ENCODE results near the gene GTF2H3. TPM values are rescaled to one million over a fixed set of nuclear protein-coding genes. Genes with fewer than 3 reads are reported as not detected.

GTF2H3 gene
- total and polyA plus RNA-seq, 9 of the 15 experiments (the other 6 are each of a cell fraction or from before 2014, with no cell fraction given), result 22.7 to 99.7 (median 49.6) TPM

DNA sequence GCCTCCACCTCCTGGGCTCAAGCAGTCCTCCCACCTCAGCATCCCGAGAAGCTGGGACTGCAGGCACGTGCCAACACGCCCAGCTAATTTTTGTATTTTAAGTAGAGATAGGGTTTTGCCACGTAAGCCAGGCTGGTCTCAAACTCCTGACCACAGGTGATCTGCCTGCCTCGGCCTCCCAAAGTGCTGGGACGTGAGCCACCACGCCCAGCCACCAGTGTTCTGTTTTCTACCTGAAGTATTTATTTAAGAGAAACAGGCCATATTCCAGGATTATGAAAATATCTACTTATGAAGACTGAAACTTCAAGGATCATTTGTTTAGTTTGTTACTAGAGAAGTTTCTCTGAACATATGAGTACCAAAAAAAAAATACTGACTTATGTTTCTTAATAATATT, 10.3 kb downstream of the GTF2H3 start:
- Histone ChIP-seq H3K9me1 (ENCODE audit: control insufficient read depth, insufficient read depth, low read length) (no peaks in the 10 kb centered on the region), H3K79me2 (ENCODE audit: control insufficient read depth, insufficient read depth, low read length) (peaks cover 19% of the 10 kb centered on the region), H3K4me2 (ENCODE audit: insufficient read depth, low read length) (no peak overlapping the region), H3K4me3 (no peak overlapping the region), H4K20me1 (replicated peaks; ENCODE audit: control insufficient read depth, insufficient read depth, low read length) (no peaks in the 10 kb centered on the region), H3K4me1 (replicated peaks in 1 of 2; ENCODE audit: control insufficient read depth in 2 of 2, insufficient read depth in 2 of 2, low read length in 2 of 2) (no peaks in the 10 kb centered on the region), H3K27ac (ENCODE audit: extremely low read depth, low read depth, low read length) (no peak overlapping the region), H2AFZ (ENCODE audit: low read depth, low read length) (no peak overlapping the region), H3K27me3 (ENCODE audit: control insufficient read depth in 2 of 2, insufficient read depth in 2 of 2, low read length in 2 of 2) (no peaks in the 10 kb centered on the region), H3K9ac (ENCODE audit: insufficient read depth in 1 of 2, low read depth in 2 of 2, low read length in 2 of 2) (no peak overlapping the region), H3K36me3 (ENCODE audit: control insufficient read depth, insufficient read depth, low read length) (peaks cover 91% of the 10 kb centered on the region), H3K9me3 (replicated peaks; ENCODE audit: control insufficient read depth, insufficient read depth, low read depth, low read length) (no peaks in the 10 kb centered on the region)
- no TSS peak for BruUV-seq (replicated peaks)
- intact Hi-C loops (cut with micrococcal nuclease) (no loop called here), in situ Hi-C loops (cut with MboI) (no loop called here)
- WGBS (ENCODE audit: insufficient coverage, low coverage, missing lambda C conversion rate), result 94% methylated on average over 7 of the region's 7 CpGs
- DNase-seq (ENCODE audit: extremely low read depth in 1 of 4, low spot score in 3 of 4) (no peak), ATAC-seq (no peak), FAIRE-seq (no peak)
- CTCF ChIA-PET (ENCODE audit: low intra/inter-chr PET ratio), result no interaction called here
- POLR2A ChIA-PET, result interaction anchor here (0.6 to 1.2 kb wide), 2 partner anchors 13 to 809 kb away, joined by 3 read pairs; no protein-coding TSS in a partner anchor
- TF ChIP-seq, protein P1, sequence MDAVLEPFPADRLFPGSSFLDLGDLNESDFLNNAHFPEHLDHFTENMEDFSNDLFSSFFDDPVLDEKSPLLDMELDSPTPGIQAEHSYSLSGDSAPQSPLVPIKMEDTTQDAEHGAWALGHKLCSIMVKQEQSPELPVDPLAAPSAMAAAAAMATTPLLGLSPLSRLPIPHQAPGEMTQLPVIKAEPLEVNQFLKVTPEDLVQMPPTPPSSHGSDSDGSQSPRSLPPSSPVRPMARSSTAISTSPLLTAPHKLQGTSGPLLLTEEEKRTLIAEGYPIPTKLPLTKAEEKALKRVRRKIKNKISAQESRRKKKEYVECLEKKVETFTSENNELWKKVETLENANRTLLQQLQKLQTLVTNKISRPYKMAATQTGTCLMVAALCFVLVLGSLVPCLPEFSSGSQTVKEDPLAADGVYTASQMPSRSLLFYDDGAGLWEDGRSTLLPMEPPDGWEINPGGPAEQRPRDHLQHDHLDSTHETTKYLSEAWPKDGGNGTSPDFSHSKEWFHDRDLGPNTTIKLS (IDR thresholded peaks at IDR 0.05; ENCODE audit: borderline replicate concordance, low read depth), result no peak
- no peak for TF ChIP-seq ZNF644 (tag; IDR thresholded peaks at IDR 0.05; ENCODE audit: low read depth)
- TF ChIP-seq, protein P2, sequence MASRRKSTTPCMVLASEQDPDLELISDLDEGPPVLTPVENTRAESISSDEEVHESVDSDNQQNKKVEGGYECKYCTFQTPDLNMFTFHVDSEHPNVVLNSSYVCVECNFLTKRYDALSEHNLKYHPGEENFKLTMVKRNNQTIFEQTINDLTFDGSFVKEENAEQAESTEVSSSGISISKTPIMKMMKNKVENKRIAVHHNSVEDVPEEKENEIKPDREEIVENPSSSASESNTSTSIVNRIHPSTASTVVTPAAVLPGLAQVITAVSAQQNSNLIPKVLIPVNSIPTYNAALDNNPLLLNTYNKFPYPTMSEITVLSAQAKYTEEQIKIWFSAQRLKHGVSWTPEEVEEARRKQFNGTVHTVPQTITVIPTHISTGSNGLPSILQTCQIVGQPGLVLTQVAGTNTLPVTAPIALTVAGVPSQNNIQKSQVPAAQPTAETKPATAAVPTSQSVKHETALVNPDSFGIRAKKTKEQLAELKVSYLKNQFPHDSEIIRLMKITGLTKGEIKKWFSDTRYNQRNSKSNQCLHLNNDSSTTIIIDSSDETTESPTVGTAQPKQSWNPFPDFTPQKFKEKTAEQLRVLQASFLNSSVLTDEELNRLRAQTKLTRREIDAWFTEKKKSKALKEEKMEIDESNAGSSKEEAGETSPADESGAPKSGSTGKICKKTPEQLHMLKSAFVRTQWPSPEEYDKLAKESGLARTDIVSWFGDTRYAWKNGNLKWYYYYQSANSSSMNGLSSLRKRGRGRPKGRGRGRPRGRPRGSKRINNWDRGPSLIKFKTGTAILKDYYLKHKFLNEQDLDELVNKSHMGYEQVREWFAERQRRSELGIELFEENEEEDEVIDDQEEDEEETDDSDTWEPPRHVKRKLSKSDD (conservative IDR thresholded peaks at IDR 0.05; ENCODE audit: low read length), result no peak

Data from K562 (cell line).